ENCODE measurements around the gene LRRC4B. TPM values are rescaled to one million over a fixed set of nuclear protein-coding genes. Genes with fewer than 3 reads are reported as not detected.
A peak's percentile ranks its signal among the peaks of the same experiment; 100 is the strongest.
"Not testable (repeated sequence)": the region's sequence is repeated elsewhere in the genome, so short reads cannot be mapped to it uniquely, and the experiment has no call there.

Gene LRRC4B
- total RNA-seq, 1 donor from 2014 or later = 4.7 TPM

GRCh38 chr19:50553134-50553703, 15.0 kb downstream of the LRRC4B start:
- no peak for DNase-seq (ENCODE audit: low spot score)

GRCh38 chr19:50552540-50552939, 15.7 kb downstream of the LRRC4B start:
- DNase-seq (ENCODE audit: low spot score) = no peak

GRCh38 chr19:50551715-50552187, 16.5 kb downstream of the LRRC4B start:
- no peak for DNase-seq (ENCODE audit: low spot score)

GRCh38 chr19:50551034-50551714, 17.1 kb downstream of the LRRC4B start:
- no peak for DNase-seq (ENCODE audit: low spot score)

GRCh38 chr19:50550594-50550966, 17.7 kb downstream of the LRRC4B start:
- no peak for DNase-seq (ENCODE audit: low spot score)

GRCh38 chr19:50549927-50550593, 18.2 kb downstream of the LRRC4B start:
- no peak for DNase-seq (ENCODE audit: low spot score)

- no peak for DNase-seq (ENCODE audit: low spot score)
Observed at GRCh38 chr19:50549059-50549926, 18.9 kb downstream of the LRRC4B start.

- DNase-seq (ENCODE audit: low spot score) = no peak
Observed at GRCh38 chr19:50548191-50549058, 19.8 kb downstream of the LRRC4B start.

GRCh38 chr19:50547385-50548190, 20.6 kb downstream of the LRRC4B start:
- no peak for DNase-seq (ENCODE audit: low spot score)

- DNase-seq (ENCODE audit: low spot score) = no peak
Observed at GRCh38 chr19:50546527-50547221, 21.6 kb downstream of the LRRC4B start.

GRCh38 chr19:50542943-50543342, 25.3 kb downstream of the LRRC4B start:
- DNase-seq (ENCODE audit: low spot score) = no peak

- DNase-seq (ENCODE audit: low spot score) = peak; percentile 62
Observed at GRCh38 chr19:50537769-50538230, 30.4 kb downstream of the LRRC4B start.

GRCh38 chr19:50537306-50537685, 30.9 kb downstream of the LRRC4B start:
- no peak for DNase-seq (ENCODE audit: low spot score)

- no peak for DNase-seq (ENCODE audit: low spot score)
Observed at GRCh38 chr19:50536662-50537305, 31.5 kb downstream of the LRRC4B start.

- no peak for DNase-seq (ENCODE audit: low spot score)
Observed at GRCh38 chr19:50535672-50536187, 32.5 kb downstream of the LRRC4B start.

- DNase-seq (ENCODE audit: low spot score) = no peak
Observed at GRCh38 chr19:50534478-50534877, 33.8 kb downstream of the LRRC4B start.

- no peak for DNase-seq (ENCODE audit: low spot score)
Observed at GRCh38 chr19:50532952-50533351, 35.3 kb downstream of the LRRC4B start.

GRCh38 chr19:50531171-50531612, 37.0 kb downstream of the LRRC4B start:
- DNase-seq (ENCODE audit: low spot score) = no peak

- DNase-seq (ENCODE audit: low spot score) = not testable (repeated sequence)
Observed at GRCh38 chr19:50528052-50528451, 40.2 kb downstream of the LRRC4B start.
